ENCODE measurements around the gene CD164. TPM values are rescaled to one million over a fixed set of nuclear protein-coding genes. Genes with fewer than 3 reads are reported as not detected.

CD164 gene
- total RNA-seq, 4 donors from 2014 or later: 119 to 175 (median 129) TPM

DNA sequence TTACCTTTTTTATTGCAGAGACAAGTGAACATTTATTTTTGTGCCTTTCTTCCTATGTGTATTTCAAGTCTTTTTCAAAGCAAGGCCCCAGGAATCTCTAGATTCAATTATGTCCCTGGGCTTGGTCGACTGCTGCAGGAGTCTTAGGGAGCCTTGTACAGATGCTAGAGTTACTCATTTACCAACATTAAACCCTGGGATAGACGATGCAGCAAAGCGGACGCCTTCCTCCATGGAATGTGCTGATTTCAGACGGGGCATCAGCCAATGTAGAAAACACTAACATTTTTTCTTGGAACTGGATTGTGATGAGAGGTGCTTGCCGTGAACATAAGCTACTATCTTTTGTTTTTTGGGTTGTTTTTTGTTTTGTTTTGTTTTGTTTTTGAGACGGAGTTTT lies 55.9 kb downstream of the CD164 start:
- TF ChIP-seq POLR2A (IDR thresholded peaks at IDR 0.05): no peak
- no peak overlapping the region for H3K27ac ChIP-seq
- WGBS, 2 donors: 82 to 85% methylated on average over 7 of the region's 7 CpGs
- H3K9me3 ChIP-seq: no peaks in the 10 kb centered on the region
- peaks cover 0 to 11% (median 0%) of the 10 kb centered on the region in 4 donors for H3K4me1 ChIP-seq
- H3K4me3 ChIP-seq: no peak overlapping the region
- no peaks in the 10 kb centered on the region for H3K27me3 ChIP-seq
- no peak for DNase-seq (ENCODE audit: low spot score in 2 of 2)
- no peaks in the 10 kb centered on the region for H3K36me3 ChIP-seq

- no peak for DNase-seq (ENCODE audit: low spot score in 2 of 2)
- no peak overlapping the region for H3K27ac ChIP-seq
- no peaks in the 10 kb centered on the region for H3K36me3 ChIP-seq
- H3K4me1 ChIP-seq: peaks cover 0 to 11% (median 0%) of the 10 kb centered on the region in 4 donors
- no peaks in the 10 kb centered on the region for H3K9me3 ChIP-seq
- 67 to 69% methylated on average over 8 of the region's 8 CpGs for WGBS, 2 donors
- no peak overlapping the region for H3K4me3 ChIP-seq
- no peaks in the 10 kb centered on the region for H3K27me3 ChIP-seq
- no peak for TF ChIP-seq POLR2A (IDR thresholded peaks at IDR 0.05)
- no peak for TF ChIP-seq CTCF (IDR thresholded peaks at IDR 0.05)
- TF ChIP-seq EP300 (IDR thresholded peaks at IDR 0.05): no peak
These were observed 56.9 kb downstream of the CD164 start for GRCh38 chr6:109325400-109325801.

DNA sequence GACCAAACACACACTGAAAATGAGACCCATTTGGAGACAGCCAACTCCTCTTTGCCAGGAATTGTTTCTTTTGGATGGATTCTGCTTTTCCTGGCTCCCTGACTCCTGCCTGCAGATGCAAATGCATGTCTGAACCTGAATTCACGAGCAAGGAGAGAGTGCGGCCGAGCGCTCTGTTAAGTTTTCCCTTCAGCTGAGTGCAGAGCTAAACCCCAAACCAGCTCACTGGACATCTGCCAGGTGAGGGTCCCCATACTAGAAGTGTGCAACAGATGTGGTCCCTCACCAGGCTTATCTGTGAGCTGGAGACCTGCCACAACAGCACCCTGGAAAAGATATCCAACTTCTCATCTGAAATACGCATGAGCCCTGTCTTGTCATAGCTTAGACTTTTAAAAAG lies 59.0 kb downstream of the CD164 start:
- no peak for TF ChIP-seq CTCF (IDR thresholded peaks at IDR 0.05)
- no peak for TF ChIP-seq EP300 (IDR thresholded peaks at IDR 0.05)
- TF ChIP-seq POLR2A (IDR thresholded peaks at IDR 0.05): no peak
- no peak overlapping the region for H3K4me3 ChIP-seq
- H3K27ac ChIP-seq: peak overlapping the region in 1 of 4 donors; percentile 10
- H3K27me3 ChIP-seq: no peaks in the 10 kb centered on the region
- peaks cover 0 to 20% (median 0%) of the 10 kb centered on the region in 4 donors for H3K4me1 ChIP-seq
- DNase-seq (ENCODE audit: low spot score in 2 of 2): no peak
- no peaks in the 10 kb centered on the region for H3K36me3 ChIP-seq
- 57 to 61% methylated on average over 5 of the region's 5 CpGs for WGBS, 2 donors
- H3K9me3 ChIP-seq: no peaks in the 10 kb centered on the region

DNA sequence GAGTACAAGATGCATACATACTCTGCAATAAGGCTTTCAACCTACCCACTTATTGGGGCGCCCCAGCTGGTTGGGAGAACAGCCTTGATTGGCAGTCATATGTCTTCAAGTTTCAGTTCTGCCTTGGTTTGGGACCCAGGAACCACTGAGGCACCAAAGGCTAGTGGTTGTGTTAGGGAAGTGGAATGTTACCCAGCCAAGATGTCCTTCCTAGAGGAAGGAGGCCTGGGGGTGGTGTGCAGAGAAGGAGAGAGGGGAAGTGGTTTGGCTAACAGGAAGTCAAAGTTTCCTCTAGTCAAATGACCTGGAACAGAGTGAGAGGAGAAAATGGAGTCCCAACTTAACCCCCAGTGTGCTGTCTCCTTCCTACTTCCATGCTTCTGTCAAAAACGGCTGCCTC lies 59.4 kb downstream of the CD164 start:
- no peaks in the 10 kb centered on the region for H3K36me3 ChIP-seq
- H3K27ac ChIP-seq: peak overlapping the region in 1 of 4 donors; percentile 10
- H3K4me1 ChIP-seq: peaks cover 0 to 20% (median 0%) of the 10 kb centered on the region in 4 donors
- H3K4me3 ChIP-seq: no peak overlapping the region
- DNase-seq (ENCODE audit: low spot score in 2 of 2): peak in 1 of 2 donors; percentile 39
- H3K27me3 ChIP-seq: no peaks in the 10 kb centered on the region
- peak in 1 of 2 donors; percentile 80 for TF ChIP-seq EP300 (IDR thresholded peaks at IDR 0.05)
- no peak for TF ChIP-seq CTCF (IDR thresholded peaks at IDR 0.05)
- WGBS, 2 donors: 60 to 64% methylated on average over 2 of the region's 2 CpGs
- no peaks in the 10 kb centered on the region for H3K9me3 ChIP-seq

DNA sequence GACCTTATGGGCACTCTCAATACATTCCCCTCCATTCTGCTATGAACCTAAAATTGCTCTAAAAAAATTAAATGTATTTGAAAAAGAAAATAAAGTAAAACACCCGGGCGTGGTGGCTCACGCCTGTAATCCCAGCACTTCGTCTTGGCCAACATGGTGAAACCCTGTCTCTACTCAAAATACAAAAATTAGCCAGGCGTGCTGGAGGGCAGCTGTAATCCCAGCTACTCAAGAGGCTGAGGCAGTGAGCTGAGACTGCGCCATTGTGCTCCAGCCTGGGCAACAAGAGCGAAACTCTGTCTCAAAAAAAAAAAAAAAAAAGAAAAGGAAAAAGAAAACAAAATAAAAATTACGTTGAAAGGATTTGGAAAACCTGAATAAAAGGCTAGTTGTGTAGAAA lies 60.5 kb downstream of the CD164 start:
- H3K27me3 ChIP-seq: no peaks in the 10 kb centered on the region
- WGBS, 2 donors: 84 to 91% methylated on average over 8 of the region's 8 CpGs
- no peak for DNase-seq (ENCODE audit: low spot score in 2 of 2)
- no peak overlapping the region for H3K27ac ChIP-seq
- H3K4me3 ChIP-seq: no peak overlapping the region
- TF ChIP-seq CTCF (IDR thresholded peaks at IDR 0.05) (no peak), EP300 (IDR thresholded peaks at IDR 0.05) (no peak), POLR2A (IDR thresholded peaks at IDR 0.05) (no peak)
- H3K36me3 ChIP-seq: no peaks in the 10 kb centered on the region
- H3K4me1 ChIP-seq: peaks cover 0 to 20% (median 2%) of the 10 kb centered on the region in 4 donors
- H3K9me3 ChIP-seq: no peaks in the 10 kb centered on the region

DNA sequence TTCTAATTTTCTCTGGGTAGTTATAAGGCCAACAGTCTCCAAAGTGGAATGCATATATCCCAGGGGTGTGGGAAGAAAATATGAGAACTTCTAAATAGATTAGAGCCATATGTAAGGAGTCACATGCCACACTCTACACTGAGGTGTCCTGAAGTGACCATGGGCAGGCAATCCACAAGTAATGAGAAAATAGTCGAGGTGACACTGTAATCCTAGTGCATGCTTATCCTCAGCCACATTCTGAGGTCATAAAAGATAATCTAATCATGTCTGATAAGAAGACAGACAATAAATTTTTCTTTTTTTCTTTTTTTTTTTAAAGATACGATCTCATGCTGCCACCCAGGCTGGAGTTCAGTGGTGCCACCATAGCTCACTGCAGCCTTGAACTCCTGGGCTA lies 62.2 kb downstream of the CD164 start:
- H3K9me3 ChIP-seq: no peaks in the 10 kb centered on the region
- no peaks in the 10 kb centered on the region for H3K27me3 ChIP-seq
- no peak overlapping the region for H3K27ac ChIP-seq
- H3K36me3 ChIP-seq: no peaks in the 10 kb centered on the region
- WGBS, 2 donors: 79 to 83% methylated on average over 2 of the region's 2 CpGs
- no peak for DNase-seq (ENCODE audit: low spot score in 2 of 2)
- no peak for TF ChIP-seq EP300 (IDR thresholded peaks at IDR 0.05)
- no peak for TF ChIP-seq POLR2A (IDR thresholded peaks at IDR 0.05)
- no peak for TF ChIP-seq CTCF (IDR thresholded peaks at IDR 0.05)
- peaks cover 0 to 20% (median 3%) of the 10 kb centered on the region in 4 donors for H3K4me1 ChIP-seq
- H3K4me3 ChIP-seq: no peak overlapping the region

All from tibial nerve (tissue), 4 donors.